Effector memory CD8-positive, alpha-beta T cell (primary cell): Measurements from ENCODE around the gene ZG16.
A peak's percentile ranks its signal among the peaks of the same experiment; 100 is the strongest.
"Not testable (repeated sequence)": the region's sequence is repeated elsewhere in the genome, so short reads cannot be mapped to it uniquely, and the experiment has no call there.

Source experiments
- ATAC-seq: fragments of 150-1000 bp; cut with Tn5 transposase; replicated peaks from 2 replicates; pipeline ENCODE4 v1.10.0; 2021; ENCODE audit warnings: mild to moderate bottlenecking, moderate library complexity
- DNase-seq, 3 experiments: peaks; one replicate each; pipeline ENCODE4 v3.0.0; 2021
- H3K27ac Mint-ChIP-seq, 2 donors: one replicate each; pipeline ENCODE4 v1.8.0; 2022; ENCODE audit warnings: mild to moderate bottlenecking in 2 of 2, mixed read lengths in 2 of 2, moderate library complexity in 2 of 2
- H3K27me3 Mint-ChIP-seq, 2 donors: one replicate each; pipeline ENCODE4 v1.8.0; 2022; ENCODE audit warnings: mixed read lengths in 2 of 2
- H3K36me3 Mint-ChIP-seq: one replicate; pipeline ENCODE4 v1.8.0; 2022; ENCODE audit warnings: mild to moderate bottlenecking, moderate library complexity, mixed read lengths; ENCODE audit not compliant: insufficient read depth
- H3K4me1 Mint-ChIP-seq, 2 donors: one replicate each; pipeline ENCODE4 v1.8.0; 2022; ENCODE audit warnings: low read depth in 2 of 2, mixed read lengths in 2 of 2
- H3K4me3 Mint-ChIP-seq, 2 donors: one replicate each; pipeline ENCODE4 v1.8.0; 2022; ENCODE audit warnings: mild to moderate bottlenecking in 2 of 2, mixed read lengths in 2 of 2, moderate library complexity in 2 of 2
- H3K9me3 Mint-ChIP-seq, 2 donors: one replicate each; pipeline ENCODE4 v1.8.0; 2022; ENCODE audit warnings: mixed read lengths in 2 of 2
- total RNA-seq, 9 experiments: gene quantifications; one replicate each; lab custom pipeline; 2026; lab: John Stamatoyannopoulos, UW

Gene ZG16
- total RNA-seq, result 0 to 0.10 (median 0) reads per million in 9 experiments

DNA sequence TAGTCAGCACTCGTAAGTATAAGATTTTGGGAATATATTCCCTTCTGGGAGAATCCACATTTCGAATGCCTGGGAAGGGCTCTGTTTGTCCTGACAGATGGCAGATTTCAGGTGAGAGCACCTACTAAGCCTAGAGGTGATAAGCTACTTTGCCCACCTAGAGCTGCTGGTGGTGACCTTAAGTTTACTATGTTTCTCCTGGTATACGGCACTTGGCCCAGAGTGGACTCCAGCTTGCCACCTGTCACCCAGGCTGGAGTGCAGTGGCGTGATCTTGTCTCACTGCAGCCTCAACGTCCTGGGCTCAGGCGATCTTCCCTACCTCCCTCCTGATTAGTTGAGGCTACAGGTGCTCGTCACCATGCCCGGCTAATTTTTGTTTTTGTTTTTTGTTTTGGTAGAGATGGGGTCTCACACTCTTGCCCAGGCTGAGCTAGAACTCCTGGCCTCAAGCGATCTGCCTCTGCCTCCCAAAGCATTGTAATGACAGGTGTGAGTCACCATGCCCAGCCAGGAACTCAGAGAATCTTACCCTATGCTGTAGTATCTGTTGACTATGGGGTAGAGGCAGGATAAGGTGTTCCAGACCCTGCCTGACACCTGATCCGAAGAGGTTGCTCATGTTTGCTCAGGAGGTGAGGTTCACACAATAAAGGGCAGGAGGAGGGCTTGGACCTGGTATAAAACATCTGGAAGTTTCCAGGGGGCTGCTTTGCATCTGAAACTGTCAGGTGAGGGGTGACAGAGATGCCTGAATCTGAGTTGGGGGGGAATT lies at the start of gene ZG16:
Gene ZG16 (plus strand): TSS at position 681 of the 775 bp plus-strand sequence. CDS start 1,011 bp downstream, outside the sequence.
- no peak within 1 kb of the TSS for H3K4me3 Mint-ChIP-seq
- H3K27me3 Mint-ChIP-seq, result no peaks in the 10 kb centered on the region
- H3K27ac Mint-ChIP-seq, result peak within 1 kb of the TSS in 1 of 2 donors; percentile 23
- no peaks in the 10 kb centered on the region for H3K36me3 Mint-ChIP-seq
- peaks cover 0 to 8% of the 10 kb centered on the region in 2 donors for H3K4me1 Mint-ChIP-seq
- ATAC-seq, result no peak
- DNase-seq, result no peak
- H3K9me3 Mint-ChIP-seq, result no peaks in the 10 kb centered on the region

- peaks cover 9 to 17% of the 10 kb centered on the region in 2 donors for H3K4me1 Mint-ChIP-seq
These were observed 48.9 kb upstream of the ZG16 start for GRCh38 chr16:29729116-29729521.

DNA sequence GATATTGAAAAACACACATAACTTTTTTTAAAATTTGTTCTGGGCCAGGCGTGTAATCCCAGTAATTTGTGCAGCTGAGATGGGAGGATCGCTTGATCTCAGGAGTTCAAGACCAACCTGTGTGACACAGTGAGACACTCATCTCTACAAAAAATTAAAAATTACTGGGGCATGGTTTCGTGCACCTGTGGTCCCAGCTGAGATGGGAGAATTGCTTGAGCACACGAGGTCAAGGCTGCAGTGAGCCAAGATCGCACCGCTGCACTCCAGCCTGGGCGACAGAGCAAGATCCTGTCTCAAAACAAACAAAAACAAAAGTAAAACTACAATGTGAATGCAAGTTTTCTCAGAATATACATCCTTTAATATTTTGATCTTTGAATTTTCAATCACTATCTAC lies 47.4 kb upstream of the ZG16 start:
- no peaks in the 10 kb centered on the region for H3K36me3 Mint-ChIP-seq
- H3K4me1 Mint-ChIP-seq, result peaks cover 11 to 22% of the 10 kb centered on the region in 2 donors
- H3K27ac Mint-ChIP-seq, result peak overlapping the region; percentile 84 to 90
- no peaks in the 10 kb centered on the region for H3K27me3 Mint-ChIP-seq
- H3K9me3 Mint-ChIP-seq, result peaks cover 0 to 2% of the 10 kb centered on the region in 2 donors
- DNase-seq, result no peak
- ATAC-seq, result no peak
- peak overlapping the region; percentile 66 to 72 for H3K4me3 Mint-ChIP-seq

More at GRCh38 chr16:29729116-29729521, 48.9 kb upstream of the ZG16 start:
- Mint-ChIP-seq H3K9me3 (peaks cover 0 to 2% of the 10 kb centered on the region in 2 donors), H3K27ac (no peak overlapping the region), H3K4me3 (no peak overlapping the region), H3K27me3 (no peaks in the 10 kb centered on the region), H3K36me3 (no peaks in the 10 kb centered on the region)
- DNase-seq (no peak), ATAC-seq (no peak)

GRCh38 chr16:29731768-29732601 lies 46.1 kb upstream of the ZG16 start:
- H3K9me3 Mint-ChIP-seq, result not testable (repeated sequence)

DNA sequence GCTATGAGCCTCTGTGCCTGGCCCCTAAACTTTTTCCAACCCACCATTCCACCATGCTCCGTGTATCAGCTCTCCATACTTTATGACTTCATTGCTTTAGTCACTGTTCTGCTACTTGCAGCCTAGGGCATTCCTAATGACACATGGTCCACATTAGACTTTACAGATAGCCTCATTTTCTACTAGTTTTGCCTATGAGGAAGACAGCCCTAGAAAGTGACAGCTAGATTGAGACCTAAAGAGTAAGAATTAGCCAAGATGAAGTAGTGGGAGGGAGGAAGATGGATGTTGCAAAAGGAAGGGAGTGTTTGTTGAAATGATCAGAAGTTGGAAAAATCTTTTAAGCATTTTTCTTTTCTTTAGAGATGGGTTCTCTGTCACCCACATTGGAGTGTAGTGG lies 43.3 kb upstream of the ZG16 start:
- ATAC-seq (no peak), DNase-seq (no peak)
- peaks cover 0 to 2% of the 10 kb centered on the region in 2 donors for H3K9me3 Mint-ChIP-seq
- peaks cover 47 to 53% of the 10 kb centered on the region in 2 donors for H3K4me1 Mint-ChIP-seq
- no peaks in the 10 kb centered on the region for H3K27me3 Mint-ChIP-seq
- peak overlapping the region; percentile 26 to 57 for H3K27ac Mint-ChIP-seq
- H3K36me3 Mint-ChIP-seq, result peaks cover 17% of the 10 kb centered on the region
- H3K4me3 Mint-ChIP-seq, result no peak overlapping the region

More at GRCh38 chr16:29731768-29732601, 46.1 kb upstream of the ZG16 start:
- ATAC-seq, result peak; percentile 79
- H3K27ac Mint-ChIP-seq, result peak overlapping the region; percentile 71 to 90
- H3K36me3 Mint-ChIP-seq, DNase-seq, H3K27me3 Mint-ChIP-seq: not testable (repeated sequence)
- peak overlapping the region; percentile 51 to 67 for H3K4me3 Mint-ChIP-seq
- peaks cover 24 to 35% of the 10 kb centered on the region in 2 donors for H3K4me1 Mint-ChIP-seq

DNA sequence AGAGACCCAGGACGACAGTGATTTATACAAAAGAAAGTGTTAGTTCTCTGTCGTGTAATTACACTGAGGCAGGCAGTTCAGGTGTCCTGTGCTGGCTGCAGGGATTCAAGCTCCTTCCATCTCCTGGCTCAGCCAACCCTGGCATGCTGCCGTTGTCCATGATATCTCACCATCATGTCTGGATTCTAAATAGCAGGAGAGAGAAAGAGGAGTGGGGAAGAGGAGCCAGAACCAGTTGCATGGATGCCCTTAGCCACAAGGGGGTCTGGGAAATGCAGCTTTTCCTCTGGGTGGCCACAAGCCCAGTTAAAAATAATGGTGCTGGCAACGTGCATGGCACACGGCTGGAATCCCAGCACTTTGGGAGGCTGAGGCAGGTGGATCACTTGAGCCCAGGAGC lies 41.9 kb upstream of the ZG16 start:
- H3K27me3 Mint-ChIP-seq, result no peaks in the 10 kb centered on the region
- peak overlapping the region; percentile 34 to 71 for H3K4me3 Mint-ChIP-seq
- no peak for DNase-seq
- peaks cover 0 to 2% of the 10 kb centered on the region in 2 donors for H3K9me3 Mint-ChIP-seq
- ATAC-seq, result no peak
- peak overlapping the region; percentile 89 to 94 for H3K27ac Mint-ChIP-seq
- peaks cover 30% of the 10 kb centered on the region for H3K36me3 Mint-ChIP-seq
- peaks cover 58 to 64% of the 10 kb centered on the region in 2 donors for H3K4me1 Mint-ChIP-seq

DNA sequence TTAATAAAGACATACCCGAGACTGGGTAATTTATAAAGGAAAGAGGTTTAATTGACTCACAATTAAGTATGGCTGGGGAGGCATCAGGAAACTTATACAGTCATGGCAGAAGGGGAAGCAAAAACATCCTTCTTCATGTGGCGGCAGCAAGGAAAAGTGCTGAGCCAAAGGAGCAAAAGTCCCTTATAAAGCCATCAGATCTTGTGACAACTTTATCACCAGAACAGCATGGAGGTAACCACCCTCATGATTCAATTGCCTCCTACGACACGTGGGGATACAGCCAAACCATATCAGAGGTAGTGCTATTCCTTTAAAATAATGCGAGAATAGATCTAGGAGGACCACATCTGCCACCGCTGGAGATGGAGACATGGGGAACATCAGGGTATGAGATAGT lies 41.3 kb upstream of the ZG16 start:
- no peak for DNase-seq
- H3K9me3 Mint-ChIP-seq, result peaks cover 0 to 2% of the 10 kb centered on the region in 2 donors

DNA sequence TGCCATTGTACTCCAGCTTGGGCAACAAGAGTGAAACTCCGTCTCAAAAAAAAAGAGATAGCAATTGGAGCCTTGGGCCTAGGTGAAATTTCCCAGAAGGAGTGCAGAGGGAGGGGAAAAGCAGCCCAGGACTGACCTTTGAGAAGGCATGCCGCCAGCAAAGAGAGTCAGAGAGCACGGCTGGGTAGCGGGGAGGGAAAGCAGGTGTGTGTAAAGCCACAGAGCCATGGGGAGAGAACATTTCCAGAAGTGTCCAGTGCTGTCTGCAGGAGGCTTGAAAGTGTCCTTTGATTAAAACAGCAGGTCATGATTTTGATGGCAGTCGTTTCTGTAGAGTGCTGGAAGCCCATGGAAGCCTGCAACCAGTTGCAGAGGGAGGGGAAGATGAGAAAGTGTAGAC lies 40.3 kb upstream of the ZG16 start:
- H3K27me3 Mint-ChIP-seq, result no peaks in the 10 kb centered on the region
- no peaks in the 10 kb centered on the region for H3K9me3 Mint-ChIP-seq
- H3K4me1 Mint-ChIP-seq, result peaks cover 66 to 70% of the 10 kb centered on the region in 2 donors
- peaks cover 46% of the 10 kb centered on the region for H3K36me3 Mint-ChIP-seq
- H3K4me3 Mint-ChIP-seq, result peak overlapping the region; percentile 71 to 74
- DNase-seq, result no peak
- H3K27ac Mint-ChIP-seq, result peak overlapping the region; percentile 86 to 94
- no peak for ATAC-seq

More for the DNA sequence above, 41.3 kb upstream of the ZG16 start:
- Mint-ChIP-seq H3K4me1 (peaks cover 62 to 67% of the 10 kb centered on the region in 2 donors), H3K36me3 (peaks cover 37% of the 10 kb centered on the region), H3K4me3 (peak overlapping the region; percentile 71 to 74), H3K27ac (peak overlapping the region; percentile 86 to 94), H3K27me3 (no peaks in the 10 kb centered on the region)
- no peak for ATAC-seq

- no peaks in the 10 kb centered on the region for H3K9me3 Mint-ChIP-seq
- H3K27me3 Mint-ChIP-seq, result no peaks in the 10 kb centered on the region
- DNase-seq (peak; percentile 59 to 67 (median 61)), ATAC-seq (peak; percentile 91)
- H3K36me3 Mint-ChIP-seq, result peaks cover 54% of the 10 kb centered on the region
- peak overlapping the region; percentile 86 to 94 for H3K27ac Mint-ChIP-seq
- H3K4me3 Mint-ChIP-seq, result peak overlapping the region; percentile 71 to 74
- peaks cover 74 to 75% of the 10 kb centered on the region in 2 donors for H3K4me1 Mint-ChIP-seq
These were observed 39.5 kb upstream of the ZG16 start for GRCh38 chr16:29738514-29738913.

GRCh38 chr16:29739927-29740629 lies 38.0 kb upstream of the ZG16 start:
- not testable (repeated sequence) for H3K9me3 Mint-ChIP-seq, H3K27me3 Mint-ChIP-seq, DNase-seq, ATAC-seq
- Mint-ChIP-seq H3K4me3 (peak overlapping the region; percentile 3 to 87), H3K36me3 (peaks cover 70% of the 10 kb centered on the region), H3K4me1 (peaks cover 84 to 86% of the 10 kb centered on the region in 2 donors), H3K27ac (peak overlapping the region; percentile 94 to 97)

DNA sequence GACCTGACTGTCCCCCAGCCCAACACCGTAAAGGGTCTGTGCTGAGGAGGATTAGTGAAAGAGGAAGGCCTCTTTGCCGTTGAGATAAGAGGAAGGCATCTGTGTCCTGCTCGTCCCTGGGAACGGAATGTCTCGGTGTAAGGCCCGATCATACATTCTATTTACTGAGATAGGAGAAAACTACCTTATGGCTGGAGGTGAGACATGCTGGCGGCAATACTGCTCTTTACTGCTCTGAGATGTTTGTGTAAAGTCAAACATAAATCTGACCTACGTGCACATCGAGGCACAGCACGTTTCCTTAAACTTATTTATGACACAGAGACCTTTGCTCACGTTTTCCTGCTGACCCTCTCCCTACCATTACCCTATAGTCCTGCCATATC lies 37.4 kb upstream of the ZG16 start:
- not testable (repeated sequence) for H3K9me3 Mint-ChIP-seq, H3K27me3 Mint-ChIP-seq, ATAC-seq, DNase-seq
- peak overlapping the region; percentile 87 to 88 for H3K4me3 Mint-ChIP-seq
- H3K27ac Mint-ChIP-seq, result peak overlapping the region; percentile 94 to 97
- peaks cover 75% of the 10 kb centered on the region for H3K36me3 Mint-ChIP-seq
- peaks cover 83 to 84% of the 10 kb centered on the region in 2 donors for H3K4me1 Mint-ChIP-seq

DNA sequence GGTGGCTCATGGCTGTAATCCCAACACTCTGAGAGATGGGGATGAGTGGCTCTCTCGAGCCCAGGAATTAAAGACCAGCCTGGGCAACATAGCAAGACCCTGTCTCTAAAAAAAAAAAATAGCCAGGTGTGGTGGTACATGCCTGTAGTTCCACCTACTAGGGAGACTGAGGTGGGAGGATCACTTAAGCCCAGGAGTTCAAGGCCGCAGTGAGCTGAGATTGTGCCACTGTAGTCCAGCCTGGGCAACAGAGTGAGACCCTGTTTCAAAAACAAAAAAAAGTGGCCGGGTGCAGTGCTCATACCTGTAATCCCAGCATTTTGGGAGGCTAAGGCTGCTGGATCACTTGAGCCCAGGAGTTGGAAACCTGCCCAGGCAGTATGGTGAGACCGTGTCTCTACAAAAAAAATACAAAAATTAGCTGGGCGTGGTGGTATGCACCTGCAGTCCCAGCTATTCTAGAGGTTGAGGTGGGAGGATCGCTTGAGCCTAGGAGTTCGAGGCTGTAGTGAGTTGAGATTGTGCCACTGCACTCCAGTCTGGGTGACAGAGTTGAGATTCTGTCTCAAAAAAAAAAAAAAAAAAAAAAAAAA lies 35.3 kb upstream of the ZG16 start:
- Mint-ChIP-seq H3K27me3 (no peaks in the 10 kb centered on the region), H3K4me1 (peaks cover 76 to 77% of the 10 kb centered on the region in 2 donors), H3K27ac (peak overlapping the region; percentile 94 to 97), H3K9me3 (no peaks in the 10 kb centered on the region), H3K4me3 (peak overlapping the region; percentile 87 to 88), H3K36me3 (peaks cover 86% of the 10 kb centered on the region)
- ATAC-seq (no peak), DNase-seq (no peak)
